GM12875 (cell line): ENCODE results near the gene METTL25B.

Experiments
- H3K4me3 ChIP-seq: one replicate; pipeline ENCODE4 v1.5.1; 2011; ENCODE audit warnings: low read depth, low read length, control low read depth
- TF ChIP-seq, protein P1 (sequence below): IDR thresholded peaks from 2 replicates; pipeline ENCODE4 v1.5.1; 2011; ENCODE audit warnings: low read depth, mild to moderate bottlenecking, control low read depth, inconsistent platforms, low read length, moderate library complexity, borderline replicate concordance; ENCODE audit not compliant: insufficient read depth

METTL25B gene

DNA sequence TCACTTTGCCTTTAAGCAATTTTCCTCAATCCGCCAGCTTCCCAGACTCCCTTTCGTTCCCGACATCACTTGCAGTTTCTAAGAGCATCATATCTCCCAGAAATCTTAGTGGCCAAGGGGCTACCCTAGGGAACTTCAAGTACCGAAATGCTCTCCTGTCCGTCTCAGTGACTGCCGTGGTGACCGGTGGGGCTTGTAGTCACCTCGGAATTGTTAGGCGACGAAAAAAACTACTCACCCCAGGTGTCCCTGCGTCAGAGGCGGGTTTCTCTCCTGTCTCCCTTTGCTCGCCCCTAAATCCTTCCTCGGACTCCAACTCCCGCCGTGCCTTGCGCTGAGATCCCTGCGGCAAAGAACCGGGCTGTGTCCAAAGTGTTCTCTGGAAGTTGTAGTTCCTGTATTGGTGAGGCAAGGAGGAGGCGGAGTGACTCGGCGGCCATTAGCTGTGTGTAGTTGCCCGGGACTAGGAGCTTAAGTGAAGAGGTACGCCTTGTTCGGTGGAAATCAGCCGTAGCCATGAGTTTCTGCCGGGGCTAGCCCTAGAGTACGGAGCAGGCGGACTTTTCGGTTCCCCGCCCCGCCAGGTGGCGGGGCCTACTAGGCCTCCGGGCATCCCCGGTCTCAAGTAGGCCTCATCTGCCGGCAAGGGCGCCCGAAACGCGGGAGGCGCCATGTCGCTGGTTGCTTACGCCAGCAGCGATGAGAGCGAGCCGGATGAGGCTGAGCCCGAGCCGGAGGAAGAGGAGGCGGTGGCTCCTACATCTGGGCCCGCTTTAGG lies 39.0 kb downstream of the METTL25B start, which contains the start of gene PRCC:
Gene PRCC, plus strand, starts transcription at position 435 of the 778 bp plus-strand sequence. Its CDS starts 237 bp downstream, at position 672.
- H3K4me3 ChIP-seq = peak within 1 kb of the TSS; percentile 98
- TF ChIP-seq, protein P1, sequence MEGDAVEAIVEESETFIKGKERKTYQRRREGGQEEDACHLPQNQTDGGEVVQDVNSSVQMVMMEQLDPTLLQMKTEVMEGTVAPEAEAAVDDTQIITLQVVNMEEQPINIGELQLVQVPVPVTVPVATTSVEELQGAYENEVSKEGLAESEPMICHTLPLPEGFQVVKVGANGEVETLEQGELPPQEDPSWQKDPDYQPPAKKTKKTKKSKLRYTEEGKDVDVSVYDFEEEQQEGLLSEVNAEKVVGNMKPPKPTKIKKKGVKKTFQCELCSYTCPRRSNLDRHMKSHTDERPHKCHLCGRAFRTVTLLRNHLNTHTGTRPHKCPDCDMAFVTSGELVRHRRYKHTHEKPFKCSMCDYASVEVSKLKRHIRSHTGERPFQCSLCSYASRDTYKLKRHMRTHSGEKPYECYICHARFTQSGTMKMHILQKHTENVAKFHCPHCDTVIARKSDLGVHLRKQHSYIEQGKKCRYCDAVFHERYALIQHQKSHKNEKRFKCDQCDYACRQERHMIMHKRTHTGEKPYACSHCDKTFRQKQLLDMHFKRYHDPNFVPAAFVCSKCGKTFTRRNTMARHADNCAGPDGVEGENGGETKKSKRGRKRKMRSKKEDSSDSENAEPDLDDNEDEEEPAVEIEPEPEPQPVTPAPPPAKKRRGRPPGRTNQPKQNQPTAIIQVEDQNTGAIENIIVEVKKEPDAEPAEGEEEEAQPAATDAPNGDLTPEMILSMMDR = no peak

DNA sequence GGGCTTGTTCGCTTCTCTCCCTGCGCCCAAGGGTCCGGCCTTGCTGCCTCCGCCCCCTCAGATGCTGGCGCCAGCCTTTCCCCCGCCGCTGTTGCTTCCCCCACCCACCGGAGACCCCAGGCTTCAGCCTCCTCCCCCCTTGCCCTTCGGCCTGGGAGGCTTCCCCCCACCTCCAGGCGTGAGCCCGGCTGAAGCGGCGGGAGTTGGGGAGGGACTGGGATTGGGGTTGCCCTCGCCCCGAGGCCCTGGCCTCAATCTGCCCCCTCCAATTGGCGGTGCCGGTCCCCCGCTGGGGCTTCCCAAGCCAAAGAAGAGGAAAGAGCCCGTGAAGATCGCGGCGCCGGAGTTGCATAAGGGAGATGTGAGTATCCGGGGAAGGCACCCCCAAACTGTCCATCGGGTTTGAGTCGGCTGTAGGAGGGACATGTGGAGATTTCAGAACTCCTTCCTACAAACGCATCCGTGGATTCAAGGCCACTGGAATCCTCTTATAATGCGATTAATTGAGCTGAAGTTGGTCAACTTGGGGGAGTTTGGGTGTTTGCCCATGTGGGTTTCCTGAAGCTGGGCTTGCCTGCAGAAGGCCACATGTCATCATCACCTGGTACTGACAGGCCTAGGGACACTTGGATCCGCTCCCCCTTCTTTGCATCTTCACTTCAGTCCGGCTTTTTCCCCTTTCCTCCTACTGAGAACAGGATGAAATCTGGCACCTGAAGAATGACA lies 39.8 kb downstream of the METTL25B start:
- TF ChIP-seq, protein P1 = no peak
- peak overlapping the region; percentile 98 for H3K4me3 ChIP-seq

DNA sequence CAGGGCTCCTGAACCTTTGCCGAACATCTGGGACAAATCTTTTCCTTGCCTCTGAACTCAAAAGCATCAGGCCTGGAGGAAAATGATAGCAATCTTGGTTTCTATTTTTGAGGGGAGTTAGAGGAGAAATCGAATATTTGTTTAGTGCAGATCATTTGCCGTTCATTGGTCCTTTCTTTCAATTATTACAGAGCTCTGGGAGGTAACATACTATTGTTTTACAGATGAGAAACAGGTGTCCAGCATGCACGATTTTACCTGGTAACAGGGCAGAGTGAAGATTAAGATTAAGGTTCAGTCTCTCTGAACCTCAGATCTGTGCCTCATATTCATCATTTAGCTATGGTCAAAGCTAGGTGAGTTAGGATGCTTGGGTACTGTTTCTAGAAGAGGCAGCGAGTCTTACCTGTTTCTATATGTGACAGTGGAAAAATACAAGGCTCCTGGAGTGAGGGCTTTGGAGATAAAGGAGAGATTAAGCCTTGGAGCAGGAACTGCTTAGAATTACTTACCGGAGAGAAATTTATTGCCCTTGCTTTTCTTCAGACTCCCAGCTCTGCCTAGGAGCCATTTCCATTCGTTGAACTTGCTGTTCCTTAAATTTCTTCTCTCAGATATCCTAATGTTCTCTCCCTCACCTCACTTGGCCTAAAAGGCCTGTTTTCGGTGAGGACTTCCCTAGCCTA lies 40.5 kb downstream of the METTL25B start:
- TF ChIP-seq, protein P1 = no peak
- H3K4me3 ChIP-seq = peak overlapping the region; percentile 98

DNA sequence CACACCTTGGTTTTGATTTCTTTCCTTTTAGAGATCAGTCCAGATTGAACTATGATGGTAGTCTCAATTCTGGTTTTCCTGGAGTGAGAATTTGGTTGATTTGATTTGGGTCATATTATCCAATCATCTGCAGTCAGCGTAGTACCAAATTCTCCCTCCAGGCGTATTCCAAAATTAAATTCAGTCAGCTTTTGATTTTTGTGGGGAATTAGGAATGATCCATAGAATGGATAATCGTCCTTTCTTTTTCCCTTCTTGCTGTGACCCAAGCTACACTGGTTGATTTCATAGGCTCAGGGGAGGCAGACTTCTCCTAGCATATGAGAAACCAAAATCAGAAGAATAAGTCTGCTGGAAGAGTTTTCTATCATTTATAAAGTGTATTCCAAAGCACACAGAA lies 44.0 kb downstream of the METTL25B start:
- H3K4me3 ChIP-seq = no peak overlapping the region
- TF ChIP-seq, protein P1 = no peak

DNA sequence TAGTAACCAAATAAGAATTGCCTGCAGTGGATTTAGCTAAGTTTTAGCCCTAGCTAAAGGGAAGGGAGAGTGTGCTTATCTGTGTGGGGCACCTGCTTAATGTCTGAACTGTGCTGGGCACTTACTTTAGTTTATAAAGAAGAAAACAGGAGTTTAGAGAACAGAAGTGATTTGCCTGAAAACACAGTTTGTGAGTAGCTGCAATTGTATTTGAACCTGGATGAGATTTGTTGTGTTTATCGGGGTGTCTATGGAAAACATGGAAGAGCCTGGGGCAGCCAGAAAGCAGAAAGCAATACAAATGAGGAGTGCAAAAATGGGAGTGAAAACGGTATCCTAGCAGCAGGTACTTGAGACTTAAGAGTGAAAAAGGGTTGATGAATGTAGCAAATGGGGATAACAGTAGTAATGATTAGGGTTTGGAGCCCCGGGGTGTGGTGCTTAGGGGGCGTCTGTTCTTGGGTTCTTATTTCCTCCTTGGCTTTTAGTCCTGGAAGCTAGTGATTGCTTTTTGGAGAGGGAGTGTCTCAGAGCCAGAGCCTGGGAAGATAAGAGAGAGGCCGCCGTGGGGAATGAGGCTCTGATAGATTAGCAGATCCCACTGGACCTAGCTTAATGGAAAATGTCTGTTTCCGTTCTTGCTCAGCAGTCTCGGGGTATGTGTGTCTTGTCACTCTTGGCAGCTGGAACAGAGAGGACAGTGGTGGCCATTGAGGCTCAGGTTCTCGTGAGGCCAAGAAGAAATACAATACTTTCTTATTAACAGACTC lies 44.6 kb downstream of the METTL25B start:
- no peak overlapping the region for H3K4me3 ChIP-seq
- TF ChIP-seq, protein P1 = no peak

DNA sequence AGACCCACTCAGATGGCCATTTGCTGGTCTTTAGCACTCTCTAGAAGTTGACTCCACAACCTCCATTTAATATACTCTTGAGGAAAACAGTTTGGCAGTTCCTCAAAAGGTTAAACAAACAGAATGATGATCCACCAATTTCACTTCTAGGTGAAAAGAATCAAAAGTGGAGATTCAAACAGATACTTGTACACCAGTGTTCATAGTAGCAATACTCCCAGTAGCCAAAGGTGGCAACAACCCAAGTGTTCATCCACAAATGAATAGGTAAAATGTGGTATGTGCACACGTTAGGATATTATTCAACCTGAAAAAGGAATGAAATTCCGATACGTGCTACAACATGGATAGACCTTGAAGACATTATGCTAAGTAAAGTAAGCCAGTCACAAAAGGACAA lies 45.3 kb downstream of the METTL25B start:
- TF ChIP-seq, protein P1 = no peak
- no peak overlapping the region for H3K4me3 ChIP-seq
